AG10803 (cell line): ENCODE measurements around the gene PID1.
"Not testable (repeated sequence)": the region's sequence is repeated elsewhere in the genome, so short reads cannot be mapped to it uniquely, and the experiment has no call there.

ENCODE experiments used
- DNase-seq: peaks from one replicate; pipeline ENCODE4 v3.0.0; 2010; ENCODE audit warnings: low read depth
- H3K4me3 ChIP-seq: 2 replicates; pipeline ENCODE4 v1.5.1; 2011; ENCODE audit warnings: mild to moderate bottlenecking, low read length, control low read depth
- CTCF ChIP-seq: conservative IDR thresholded peaks from 2 replicates; pipeline ENCODE4 v1.5.1; 2011; ENCODE audit warnings: mild to moderate bottlenecking, low read length, control low read depth, inconsistent platforms

Gene PID1

GRCh38 chr2:229191413-229191812, 79.7 kb downstream of the PID1 start:
- DNase-seq = no peak
- TF ChIP-seq CTCF = no peak
- H3K4me3 ChIP-seq = no peak overlapping the region

GRCh38 chr2:229187123-229187522, 84.0 kb downstream of the PID1 start:
- H3K4me3 ChIP-seq = not testable (repeated sequence)

GRCh38 chr2:229181641-229182040, 89.4 kb downstream of the PID1 start:
- DNase-seq = no peak
- TF ChIP-seq CTCF = no peak
- no peak overlapping the region for H3K4me3 ChIP-seq

More at GRCh38 chr2:229187123-229187522, 84.0 kb downstream of the PID1 start:
- DNase-seq = not testable (repeated sequence)

GRCh38 chr2:229180658-229181057, 90.4 kb downstream of the PID1 start:
- H3K4me3 ChIP-seq = no peak overlapping the region
- no peak for DNase-seq
- TF ChIP-seq CTCF = no peak

GRCh38 chr2:229179628-229180027, 91.5 kb downstream of the PID1 start:
- no peak for TF ChIP-seq CTCF
- DNase-seq = no peak
- H3K4me3 ChIP-seq = no peak overlapping the region

- H3K4me3 ChIP-seq = no peak overlapping the region
- TF ChIP-seq CTCF = no peak
These were observed 92.4 kb downstream of the PID1 start for GRCh38 chr2:229178706-229179105.

GRCh38 chr2:229178117-229178516, 93.0 kb downstream of the PID1 start:
- DNase-seq = no peak

More at GRCh38 chr2:229178706-229179105, 92.4 kb downstream of the PID1 start:
- no peak for DNase-seq

More at GRCh38 chr2:229178117-229178516, 93.0 kb downstream of the PID1 start:
- no peak overlapping the region for H3K4me3 ChIP-seq
- TF ChIP-seq CTCF = no peak
